Naive thymus-derived CD4-positive, alpha-beta T cell (primary cell): Measurements from ENCODE around the gene GATAD2B. TPM values are rescaled to one million over a fixed set of nuclear protein-coding genes. Genes with fewer than 3 reads are reported as not detected.
A peak's percentile ranks its signal among the peaks of the same experiment; 100 is the strongest.

Source experiments
- ATAC-seq: fragments of 150-1000 bp; cut with Tn5 transposase; 2 replicates; pipeline ENCODE4 v1.10.0; 2021; ENCODE audit warnings: mild to moderate bottlenecking, moderate library complexity
- CTCF ChIA-PET: fragments of 350-600 bp; sonication (Branson Sonifier 250); formaldehyde crosslinking; loops from one replicate; lab custom pipeline; 2021; ENCODE audit warnings: antibody characterized with exemption; lab: Charles Lee
- POLR2A ChIA-PET: fragments of 350-600 bp; sonication (Branson Sonifier 250); formaldehyde crosslinking; loops from one replicate; lab custom pipeline; 2021; ENCODE audit warnings: antibody characterized with exemption, inconsistent platforms; lab: Charles Lee
- DNase-seq, 9 donors: peaks; one replicate each; pipeline versions ENCODE4 v3.0.0 to v3.0.0-alpha.2; 2020 to 2022; ENCODE audit warnings: mixed read lengths in 1 of 9
- H3K27ac ChIP-seq: one replicate; pipeline ENCODE4 v1.7.0; 2013; ENCODE audit warnings: mild to moderate bottlenecking, low read depth, low read length, moderate library complexity
- H3K27me3 ChIP-seq, 2 donors: one replicate each; pipeline ENCODE4 v1.7.0; 2013; ENCODE audit warnings: low read length in 2 of 2, mild to moderate bottlenecking in 2 of 2, moderate library complexity in 2 of 2; ENCODE audit not compliant: control insufficient read depth in 2 of 2, insufficient read depth in 2 of 2
- H3K36me3 ChIP-seq, 3 experiments: 1 replicate in 2 of 3; 2 replicates in 1 of 3; pipeline ENCODE4 v1.7.0; 2013; ENCODE audit warnings: low read length in 3 of 3, mild to moderate bottlenecking in 3 of 3, moderate library complexity in 1 of 3; ENCODE audit not compliant: insufficient read depth in 3 of 3, control insufficient read depth in 2 of 3
- H3K4me1 ChIP-seq, 2 donors: one replicate each; pipeline ENCODE4 v1.7.0; 2013; ENCODE audit warnings: low read length in 2 of 2, mild to moderate bottlenecking in 2 of 2, moderate library complexity in 1 of 2; ENCODE audit not compliant: control insufficient read depth in 2 of 2, insufficient read depth in 2 of 2
- H3K4me3 ChIP-seq: 2 replicates; pipeline ENCODE4 v1.7.0; 2013; ENCODE audit warnings: mild to moderate bottlenecking, low read length
- H3K9me3 ChIP-seq, 3 experiments: 1 replicate in 2 of 3; 2 replicates in 1 of 3; pipeline ENCODE4 v1.7.0; 2013; ENCODE audit warnings: low read length in 3 of 3; ENCODE audit not compliant: control insufficient read depth in 2 of 3
- H3K27ac Mint-ChIP-seq, 9 donors: one replicate each; pipeline ENCODE4 v1.8.0; 2020 to 2022; ENCODE audit warnings: mixed read lengths in 9 of 9, mild to moderate bottlenecking in 8 of 9, moderate library complexity in 5 of 9, inconsistent platforms in 2 of 9
- H3K27me3 Mint-ChIP-seq, 5 donors: one replicate each; pipeline ENCODE4 v1.8.0; 2021 to 2022; ENCODE audit warnings: mixed read lengths in 5 of 5, mild to moderate bottlenecking in 1 of 5
- H3K36me3 Mint-ChIP-seq, 5 donors: one replicate each; pipeline ENCODE4 v1.8.0; 2020 to 2022; ENCODE audit warnings: mixed read lengths in 5 of 5, mild to moderate bottlenecking in 3 of 5, inconsistent platforms in 1 of 5
- H3K4me1 Mint-ChIP-seq, 7 donors: one replicate each; pipeline ENCODE4 v1.8.0; 2020 to 2022; ENCODE audit warnings: mixed read lengths in 7 of 7, mild to moderate bottlenecking in 3 of 7, inconsistent platforms in 1 of 7
- H3K4me3 Mint-ChIP-seq, 10 donors: one replicate each; pipeline ENCODE4 v1.8.0; 2020 to 2022; ENCODE audit warnings: mild to moderate bottlenecking in 10 of 10, mixed read lengths in 10 of 10, moderate library complexity in 6 of 10, inconsistent platforms in 2 of 10
- H3K9me3 Mint-ChIP-seq, 11 donors: one replicate each; pipeline ENCODE4 v1.8.0; 2020 to 2022; ENCODE audit warnings: mixed read lengths in 11 of 11, mild to moderate bottlenecking in 4 of 11, inconsistent platforms in 1 of 11, moderate library complexity in 1 of 11
- intact Hi-C, 2 donors: fragments of 100-400 bp; cut with micrococcal nuclease; formaldehyde crosslinking; loops; one replicate each; pipeline ENCODE4 v1.15.1; 2023
- polyA plus RNA-seq, 2 donors: library from polyadenylated mRNA; unstranded; fragments of 300-500 nt; fragmentation: Illumina TruSeq; gene quantifications; one replicate each; pipeline ENCODE4 v1.2.3, GENCODE V29; 2021
- total RNA-seq, 6 experiments: library from RNA in 5 of 6; stranded (reverse) in 5 of 6; gene quantifications; 1 replicate in 5 of 6; 2 replicates in 1 of 6; pipeline ENCODE4 v1.2.3 and lab custom pipeline; 2021 to 2026

The GATAD2B gene
- total and polyA plus RNA-seq, 7 experiments from 2014 or later, result 4.8 to 102 (median 73.7) TPM

GRCh38 chr1:153857505-153857904, 65.3 kb downstream of the GATAD2B start:
- intact Hi-C loops, result no loop called here
- Mint-ChIP-seq H3K27me3 (no peaks in the 10 kb centered on the region), H3K27ac (no peak overlapping the region), H3K9me3 (no peaks in the 10 kb centered on the region), H3K36me3 (peaks cover 0 to 27% (median 8%) of the 10 kb centered on the region in 5 donors), H3K4me3 (no peak overlapping the region), H3K4me1 (peaks cover 4 to 43% (median 32%) of the 10 kb centered on the region in 7 donors)
- Histone ChIP-seq H3K4me1 (no peaks in the 10 kb centered on the region), H3K27ac (no peak overlapping the region), H3K27me3 (no peaks in the 10 kb centered on the region), H3K36me3 (peaks cover 0 to 14% (median 0%) of the 10 kb centered on the region in 3 experiments), H3K4me3 (no peak overlapping the region), H3K9me3 (no peaks in the 10 kb centered on the region)
- POLR2A ChIA-PET, result no interaction called here
- no peak for DNase-seq
- ATAC-seq, result no peak
- CTCF ChIA-PET, result no interaction called here

GRCh38 chr1:153856763-153857162, 66.0 kb downstream of the GATAD2B start:
- Histone ChIP-seq H3K36me3 (peaks cover 0 to 21% (median 0%) of the 10 kb centered on the region in 3 experiments), H3K4me1 (no peaks in the 10 kb centered on the region), H3K27me3 (no peaks in the 10 kb centered on the region), H3K27ac (no peak overlapping the region), H3K4me3 (no peak overlapping the region), H3K9me3 (no peaks in the 10 kb centered on the region)
- Mint-ChIP-seq H3K9me3 (no peaks in the 10 kb centered on the region), H3K4me1 (peaks cover 4 to 46% (median 36%) of the 10 kb centered on the region in 7 donors), H3K4me3 (no peak overlapping the region), H3K36me3 (peaks cover 0 to 32% (median 8%) of the 10 kb centered on the region in 5 donors), H3K27ac (no peak overlapping the region), H3K27me3 (no peaks in the 10 kb centered on the region)
- ChIA-PET POLR2A (no interaction called here), CTCF (no interaction called here)
- intact Hi-C loops, result no loop called here
- ATAC-seq (no peak), DNase-seq (no peak)

DNA sequence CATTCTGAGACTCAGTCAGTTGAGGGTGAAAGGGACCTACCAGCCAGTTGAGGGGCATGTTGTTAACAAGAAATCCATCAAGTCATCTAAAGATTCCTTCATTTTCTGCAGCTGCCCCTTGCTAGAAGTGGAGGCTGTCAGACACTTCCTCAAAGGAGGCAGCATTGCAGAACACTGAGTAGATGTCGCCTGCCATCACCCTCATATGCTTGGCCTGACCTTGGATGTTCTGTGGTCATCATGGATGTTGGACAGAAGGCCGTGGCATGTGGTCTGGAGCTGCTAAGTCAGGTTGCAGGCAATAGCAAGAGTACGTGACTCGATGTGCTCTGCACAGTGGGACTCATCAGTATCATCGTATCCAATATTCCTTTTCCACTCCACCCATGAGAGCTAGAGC, 70.6 kb downstream of the GATAD2B start:
- Histone ChIP-seq H3K9me3 (no peaks in the 10 kb centered on the region), H3K27me3 (no peaks in the 10 kb centered on the region), H3K27ac (no peak overlapping the region), H3K4me3 (no peak overlapping the region), H3K36me3 (peaks cover 0 to 13% (median 0%) of the 10 kb centered on the region in 3 experiments), H3K4me1 (peaks cover 0 to 7% of the 10 kb centered on the region in 2 donors)
- H3K9me3 Mint-ChIP-seq, result no peaks in the 10 kb centered on the region
- H3K4me3 Mint-ChIP-seq, result no peak overlapping the region
- ChIA-PET CTCF (no interaction called here), POLR2A (no interaction called here)
- no peak for DNase-seq
- peaks cover 9 to 65% (median 61%) of the 10 kb centered on the region in 7 donors for H3K4me1 Mint-ChIP-seq
- no peak for ATAC-seq
- intact Hi-C loops, result no loop called here
- H3K36me3 Mint-ChIP-seq, result peaks cover 0 to 32% (median 12%) of the 10 kb centered on the region in 5 donors
- no peaks in the 10 kb centered on the region for H3K27me3 Mint-ChIP-seq
- peak overlapping the region in 5 of 9 donors; percentile 7 to 71 (median 43) for H3K27ac Mint-ChIP-seq

DNA sequence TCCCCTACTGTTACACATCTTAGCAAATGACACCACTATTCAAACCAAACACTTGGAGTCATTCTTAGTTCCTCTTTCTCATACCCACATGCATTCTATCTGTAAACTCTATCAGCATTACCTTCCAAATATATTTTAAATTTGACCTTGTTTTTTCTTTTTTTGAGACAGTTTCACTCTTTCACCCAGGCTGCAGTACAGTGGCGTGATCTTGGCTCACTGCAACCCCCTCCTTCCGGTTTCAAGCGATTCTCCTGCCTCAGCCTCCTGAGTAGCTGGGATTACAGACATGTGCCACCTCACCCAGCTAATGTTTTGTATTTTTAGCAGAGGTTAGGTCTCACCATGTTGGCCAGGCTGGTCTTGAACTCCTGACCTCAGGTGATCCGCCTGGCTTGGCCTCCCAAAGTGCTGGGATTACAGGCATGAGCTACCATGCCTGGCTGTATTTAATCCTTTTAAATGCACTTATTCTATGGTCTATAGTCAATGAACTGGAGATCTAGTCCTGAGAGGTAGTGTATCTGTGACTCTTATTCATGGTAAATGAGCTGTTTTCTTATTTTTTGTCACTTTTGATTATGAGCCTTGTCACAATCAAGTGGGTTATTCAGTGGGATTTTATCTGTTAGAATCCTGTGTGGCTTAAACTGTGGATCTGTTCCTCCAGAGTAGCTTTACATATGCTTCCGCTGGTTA, 73.1 kb downstream of the GATAD2B start:
- DNase-seq (peak in 3 of 9 donors; percentile 17 to 31 (median 21)), ATAC-seq (peak; percentile 42)
- intact Hi-C loops, result no loop called here
- ChIA-PET POLR2A (interaction anchor here (0.5 to 1.4 kb wide), 6 partner anchors 11 to 142 kb away, joined by 3 to 4 read pairs (median 3); partner anchors contain the start of genes DENND4B and GATAD2B), CTCF (interaction anchor here (0.7 kb wide), 1 partner anchor 135 kb away, joined by 3 read pairs; no protein-coding TSS in a partner anchor)
- H3K27me3 ChIP-seq, result no peaks in the 10 kb centered on the region
- H3K4me1 ChIP-seq, result peaks cover 0 to 7% of the 10 kb centered on the region in 2 donors
- no peaks in the 10 kb centered on the region for H3K27me3 Mint-ChIP-seq
- no peak overlapping the region for H3K27ac ChIP-seq
- H3K36me3 ChIP-seq, result peaks cover 0 to 13% (median 0%) of the 10 kb centered on the region in 3 experiments
- H3K9me3 ChIP-seq, result no peaks in the 10 kb centered on the region
- H3K4me1 Mint-ChIP-seq, result peaks cover 9 to 61% (median 55%) of the 10 kb centered on the region in 7 donors
- H3K27ac Mint-ChIP-seq, result peak overlapping the region; percentile 13 to 87 (median 66)
- H3K4me3 ChIP-seq, result no peak overlapping the region
- peaks cover 0 to 32% (median 15%) of the 10 kb centered on the region in 5 donors for H3K36me3 Mint-ChIP-seq
- H3K4me3 Mint-ChIP-seq, result peak overlapping the region in 6 of 10 donors; percentile 3 to 46 (median 10)
- no peaks in the 10 kb centered on the region for H3K9me3 Mint-ChIP-seq

DNA sequence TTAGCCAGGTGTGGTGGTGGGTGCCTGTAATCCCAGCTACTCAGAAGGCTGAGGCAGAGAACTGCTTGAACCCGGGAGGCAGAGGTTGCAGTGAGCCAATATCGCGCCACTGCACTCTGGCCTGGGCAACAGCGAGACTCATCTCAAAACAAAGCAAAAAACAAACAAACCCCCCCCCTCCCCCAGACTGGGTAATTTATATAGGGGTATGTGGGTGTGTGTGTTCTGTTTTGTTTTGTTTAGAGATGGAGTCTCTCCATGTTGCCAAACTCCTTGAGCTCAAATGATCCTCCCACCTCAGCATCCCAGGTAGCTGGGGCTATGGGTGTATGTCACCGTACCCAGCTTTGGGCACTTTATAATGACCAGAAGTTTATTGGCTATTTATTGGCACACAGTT, 74.0 kb downstream of the GATAD2B start:
- peak overlapping the region in 2 of 9 donors; percentile 13 to 82 for H3K27ac Mint-ChIP-seq
- Histone ChIP-seq H3K27me3 (no peaks in the 10 kb centered on the region), H3K9me3 (no peaks in the 10 kb centered on the region), H3K4me1 (peaks cover 0 to 7% of the 10 kb centered on the region in 2 donors), H3K4me3 (no peak overlapping the region), H3K27ac (no peak overlapping the region), H3K36me3 (peaks cover 0 to 13% (median 0%) of the 10 kb centered on the region in 3 experiments)
- DNase-seq (no peak), ATAC-seq (no peak)
- H3K4me3 Mint-ChIP-seq, result no peak overlapping the region
- ChIA-PET CTCF (interaction anchor here (0.7 kb wide), 1 partner anchor 136 kb away, joined by 3 read pairs; no protein-coding TSS in a partner anchor), POLR2A (interaction anchor here (0.9 to 1.4 kb wide), 2 partner anchors 10 to 142 kb away, joined by 3 read pairs; no protein-coding TSS in a partner anchor)
- peaks cover 0 to 33% (median 16%) of the 10 kb centered on the region in 5 donors for H3K36me3 Mint-ChIP-seq
- H3K9me3 Mint-ChIP-seq, result no peaks in the 10 kb centered on the region
- H3K4me1 Mint-ChIP-seq, result peaks cover 12 to 63% (median 56%) of the 10 kb centered on the region in 7 donors
- intact Hi-C loops, result no loop called here
- H3K27me3 Mint-ChIP-seq, result no peaks in the 10 kb centered on the region

DNA sequence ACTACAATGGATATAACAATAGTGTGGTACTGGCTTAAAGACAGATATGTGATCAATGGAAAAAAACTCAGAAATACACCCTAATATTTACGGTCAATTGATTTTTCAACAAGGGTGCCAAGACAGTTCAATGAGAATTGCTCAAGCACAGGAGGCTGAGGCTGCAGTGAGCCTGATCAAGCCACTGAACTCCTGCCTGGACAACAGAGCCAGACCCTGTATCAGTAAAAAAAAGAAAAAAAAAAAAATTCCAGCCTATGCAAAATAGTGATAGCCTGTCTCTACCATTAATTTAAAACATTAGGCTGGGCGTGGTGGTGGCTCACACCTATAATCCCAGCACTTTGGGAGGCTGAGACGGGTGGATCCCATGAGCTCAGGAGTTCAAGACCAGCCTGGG, 77.6 kb downstream of the GATAD2B start:
- Mint-ChIP-seq H3K27ac (peak overlapping the region in 1 of 9 donors; percentile 32), H3K4me3 (no peak overlapping the region), H3K9me3 (no peaks in the 10 kb centered on the region), H3K27me3 (no peaks in the 10 kb centered on the region), H3K36me3 (peaks cover 0 to 18% (median 11%) of the 10 kb centered on the region in 5 donors), H3K4me1 (peaks cover 18 to 48% (median 38%) of the 10 kb centered on the region in 7 donors)
- CTCF ChIA-PET, result interaction anchor here (0.7 kb wide), 1 partner anchor 25 kb away, joined by 3 read pairs; no protein-coding TSS in a partner anchor
- intact Hi-C loops, result no loop called here
- H3K4me1 ChIP-seq, result peaks cover 0 to 7% of the 10 kb centered on the region in 2 donors
- DNase-seq (no peak), ATAC-seq (no peak)
- no peak overlapping the region for H3K4me3 ChIP-seq
- H3K27ac ChIP-seq, result no peak overlapping the region
- H3K36me3 ChIP-seq, result no peaks in the 10 kb centered on the region
- no peaks in the 10 kb centered on the region for H3K9me3 ChIP-seq
- POLR2A ChIA-PET, result no interaction called here
- H3K27me3 ChIP-seq, result no peaks in the 10 kb centered on the region
